HG03342 (cell line): ENCODE results near the gene FBXL12.
"Not testable (repeated sequence)": the region's sequence is repeated elsewhere in the genome, so short reads cannot be mapped to it uniquely, and the experiment has no call there.

Experiments
- ATAC-seq: cut with Tn5 transposase; IDR thresholded peaks from one replicate; pipeline ENCODE4 v1.9.1; 2021; ENCODE audit warnings: mild to moderate bottlenecking, moderate library complexity; ENCODE audit not compliant: unreplicated experiment

Gene FBXL12

DNA sequence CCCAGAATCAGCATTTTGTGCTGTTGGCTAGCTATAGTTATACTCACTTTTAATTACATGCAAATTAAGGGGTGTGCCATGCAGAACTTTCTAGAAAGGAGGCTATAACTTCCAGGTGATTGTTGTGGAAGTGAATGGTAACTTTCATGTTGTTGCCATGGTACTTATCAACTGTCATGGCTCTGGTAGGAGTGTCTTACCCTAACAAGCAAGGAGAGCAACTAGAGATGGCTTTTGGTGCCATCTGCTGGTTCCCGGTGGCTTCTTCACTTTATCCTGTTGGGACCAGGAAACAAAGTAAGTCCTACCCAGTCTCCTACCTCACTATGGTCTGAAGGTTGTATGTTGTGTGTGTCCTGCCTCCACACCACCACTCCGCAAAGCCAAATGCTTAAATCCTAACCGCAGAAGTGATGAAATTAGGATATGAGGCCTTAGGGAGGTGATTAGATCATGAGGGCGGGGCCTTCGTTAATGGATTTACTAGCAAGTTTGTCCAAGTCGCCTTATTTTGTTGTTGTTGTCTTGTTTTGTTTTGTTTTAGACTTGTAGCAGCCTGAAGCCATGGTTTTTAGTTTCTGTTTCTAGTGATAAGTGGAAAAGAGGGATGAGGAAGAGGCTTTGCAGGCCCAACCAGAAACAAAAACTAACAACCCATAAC is 22.6 kb downstream of the FBXL12 start:
- ATAC-seq: peak; percentile 41

DNA sequence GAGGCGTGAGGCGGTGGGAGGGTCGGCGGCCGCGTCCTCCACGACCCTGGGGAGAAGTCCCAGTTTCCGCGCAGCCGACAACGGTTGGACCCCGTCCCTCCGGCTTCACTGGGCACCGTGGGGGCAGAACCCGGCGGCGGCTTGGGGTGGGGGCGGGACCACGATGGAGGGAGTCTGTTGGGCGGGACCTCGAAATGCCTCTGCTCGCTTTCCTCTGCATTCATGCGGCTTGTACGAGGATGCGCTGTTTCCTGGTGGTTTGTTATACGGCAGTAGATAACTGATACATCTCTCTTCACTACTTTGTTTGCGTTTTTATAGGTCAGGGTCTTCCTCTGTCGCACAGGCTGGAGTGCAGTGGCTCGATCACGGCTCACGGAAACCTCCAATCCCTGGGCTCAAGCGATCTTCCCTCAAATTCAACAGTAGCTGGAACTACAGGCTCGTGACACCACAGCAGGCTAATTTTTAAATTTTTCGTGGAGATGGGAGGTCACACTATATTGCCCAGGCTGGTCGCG is 25.7 kb downstream of the FBXL12 start:
- no peak for ATAC-seq

DNA sequence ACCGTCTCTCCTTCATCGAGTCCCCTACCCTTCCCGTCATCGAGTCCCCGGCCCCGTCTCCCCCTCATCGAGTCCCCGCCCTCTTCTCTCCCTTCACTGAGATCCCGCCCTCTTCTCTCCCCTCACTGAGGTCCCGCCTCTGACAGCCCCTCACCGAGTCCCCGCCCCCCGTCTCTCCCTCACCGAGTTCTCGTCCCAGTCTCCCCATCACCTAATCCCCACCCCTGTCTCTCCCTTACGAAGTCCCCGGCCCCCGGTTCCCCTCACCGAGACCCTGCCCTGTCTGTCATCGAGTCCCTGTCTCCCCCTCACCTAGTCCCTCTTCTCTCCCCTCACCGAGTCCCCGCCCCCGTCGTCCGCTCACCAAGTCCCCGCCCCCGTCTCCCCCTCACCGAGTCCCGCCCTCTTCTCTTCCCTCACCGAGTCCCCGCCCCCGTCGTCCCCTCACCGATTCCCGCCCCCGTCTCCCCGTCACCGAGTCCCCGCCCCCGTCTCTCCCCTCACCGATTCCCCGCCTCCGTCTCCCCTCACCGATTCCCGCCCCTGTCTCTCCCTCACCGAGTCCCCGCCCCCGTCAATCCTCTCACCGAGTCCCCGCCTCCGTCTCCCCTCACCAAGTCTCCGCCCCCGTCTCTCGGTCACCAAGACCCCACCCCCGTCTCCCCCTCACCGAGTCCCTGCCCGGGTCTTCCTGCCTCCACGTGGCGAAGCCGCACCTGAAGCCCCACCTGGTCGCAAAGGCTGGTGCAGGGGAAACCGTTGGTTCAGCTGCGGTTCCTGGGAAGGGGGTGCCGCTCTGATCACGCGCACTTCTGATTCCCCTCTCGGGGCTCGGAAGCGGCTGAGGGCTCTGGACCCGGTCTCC is 26.4 kb downstream of the FBXL12 start:
- ATAC-seq: peak; percentile 54

DNA sequence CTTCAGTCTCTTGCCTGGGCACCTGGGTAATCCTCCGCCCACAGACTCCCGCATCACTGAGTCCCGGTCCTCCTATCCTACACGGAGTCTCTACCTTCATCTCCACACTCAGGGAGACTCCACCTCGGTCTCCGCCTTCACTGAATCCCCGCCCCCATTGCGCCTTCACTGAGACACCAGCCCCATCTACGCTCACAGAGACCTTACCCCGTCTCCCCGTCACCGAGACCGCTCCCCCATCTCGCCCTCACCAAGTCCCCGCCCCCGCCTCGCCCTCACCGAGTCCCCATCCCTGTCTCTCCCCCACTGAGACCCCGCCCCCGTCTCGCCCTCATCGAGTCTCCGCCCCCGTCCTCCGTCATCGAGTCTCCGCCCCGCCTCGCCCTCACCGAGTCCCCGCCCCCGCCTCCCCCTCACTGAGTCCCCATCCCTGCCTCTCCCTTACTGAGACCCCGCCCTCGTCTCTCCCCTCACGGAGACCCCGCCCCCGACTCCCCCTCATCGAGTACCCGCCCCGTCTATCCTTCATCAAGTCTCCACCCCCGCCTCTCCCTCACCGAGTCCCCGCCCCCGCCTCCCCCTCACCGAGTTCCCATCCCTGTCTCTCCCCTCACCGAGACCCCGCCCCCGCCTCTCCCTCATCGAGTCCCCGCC is 27.2 kb downstream of the FBXL12 start:
- ATAC-seq: peak; percentile 41

GRCh38 chr19:9791073-9791367 is 27.9 kb downstream of the FBXL12 start:
- not testable (repeated sequence) for ATAC-seq

DNA sequence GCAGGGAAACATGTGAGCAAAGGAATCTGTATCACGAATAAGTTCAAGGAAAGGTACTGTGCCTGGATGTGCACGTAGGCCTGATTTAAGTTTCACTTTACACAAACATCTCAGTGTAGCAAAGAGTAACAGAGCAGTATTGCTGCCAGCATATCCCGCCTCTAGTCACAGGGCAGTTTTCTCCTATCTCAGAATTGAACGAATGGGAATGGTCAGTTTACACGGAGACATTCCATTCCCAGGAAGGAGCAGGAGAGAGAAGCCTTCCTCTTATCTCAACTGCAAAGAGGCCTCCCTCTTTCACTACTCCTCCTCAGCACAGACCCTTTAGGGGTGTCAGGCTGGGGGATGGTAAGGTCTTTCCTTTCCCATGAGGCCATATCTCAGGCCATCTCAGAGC is 29.3 kb downstream of the FBXL12 start:
- not testable (repeated sequence) for ATAC-seq

DNA sequence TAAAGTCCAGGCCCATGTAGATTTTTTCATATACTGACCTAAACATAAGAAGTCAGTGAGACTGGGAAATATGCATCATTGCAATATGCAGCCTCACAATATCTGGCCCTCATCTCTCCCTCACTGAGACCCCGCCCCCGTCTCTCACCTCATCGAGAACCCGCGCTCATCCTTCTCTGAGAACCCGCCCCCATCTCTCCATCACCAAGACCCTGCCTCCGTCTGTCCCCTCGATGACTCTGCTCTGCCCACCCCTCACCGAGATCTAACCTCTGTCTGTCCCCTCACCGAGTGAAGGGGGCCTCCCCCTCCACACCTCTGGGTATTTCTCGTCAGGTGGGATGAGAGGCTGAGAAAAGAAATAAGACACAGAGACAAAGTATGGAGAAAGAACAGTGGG is 29.8 kb downstream of the FBXL12 start:
- ATAC-seq: no peak

- not testable (repeated sequence) for ATAC-seq
These were observed 30.3 kb downstream of the FBXL12 start for GRCh38 chr19:9788604-9789003.

GRCh38 chr19:9786819-9787218 is 32.1 kb downstream of the FBXL12 start:
- ATAC-seq: no peak

- no peak for ATAC-seq
These were observed 32.5 kb downstream of the FBXL12 start for GRCh38 chr19:9786342-9786741.

DNA sequence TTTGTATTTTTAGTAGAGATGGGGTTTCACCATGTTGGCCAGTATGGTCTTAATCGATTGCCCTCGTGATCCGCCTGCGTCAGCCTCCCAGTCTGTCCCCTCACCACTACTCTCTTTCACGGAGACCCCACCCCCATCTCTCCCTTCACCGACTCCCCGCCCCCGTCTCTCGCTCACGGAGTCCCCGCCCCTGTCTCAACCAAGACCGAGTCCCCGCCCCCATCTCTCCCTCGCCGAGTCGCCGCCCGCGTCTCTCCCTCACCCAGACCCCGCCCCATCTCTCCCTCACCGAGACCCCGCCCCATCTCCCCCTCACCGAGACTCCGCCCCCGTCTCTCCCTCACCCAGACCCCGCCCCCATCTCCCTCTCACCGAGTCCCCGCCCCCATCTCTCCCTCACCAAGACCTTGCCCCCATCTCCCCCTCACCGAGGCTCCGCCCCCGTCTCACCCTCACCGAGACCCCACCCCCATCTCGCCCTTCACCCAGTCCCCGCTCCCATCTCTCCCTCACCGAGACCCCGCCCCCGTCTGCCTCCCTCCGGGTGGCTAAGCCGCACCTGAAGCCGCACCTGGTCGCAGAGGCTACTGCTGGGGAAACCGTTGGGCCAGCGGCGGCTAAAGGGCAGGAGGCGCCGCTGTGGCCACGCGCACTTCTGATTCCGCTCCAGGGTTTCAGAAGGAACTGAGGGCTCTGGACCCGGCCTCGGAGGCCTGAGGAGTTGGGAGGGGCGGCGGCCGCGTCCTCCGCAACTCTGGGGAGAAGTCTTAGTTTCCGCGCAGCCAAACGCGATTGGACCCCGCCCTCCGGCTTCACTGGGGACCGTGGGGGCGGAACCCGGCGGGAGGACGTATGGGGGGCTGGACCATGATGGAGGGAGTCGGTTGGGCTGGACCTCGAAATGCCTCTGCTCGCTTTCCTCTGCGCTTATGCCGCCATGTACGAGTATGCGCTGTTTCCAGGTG is 33.2 kb downstream of the FBXL12 start:
- peak; percentile 70 for ATAC-seq

DNA sequence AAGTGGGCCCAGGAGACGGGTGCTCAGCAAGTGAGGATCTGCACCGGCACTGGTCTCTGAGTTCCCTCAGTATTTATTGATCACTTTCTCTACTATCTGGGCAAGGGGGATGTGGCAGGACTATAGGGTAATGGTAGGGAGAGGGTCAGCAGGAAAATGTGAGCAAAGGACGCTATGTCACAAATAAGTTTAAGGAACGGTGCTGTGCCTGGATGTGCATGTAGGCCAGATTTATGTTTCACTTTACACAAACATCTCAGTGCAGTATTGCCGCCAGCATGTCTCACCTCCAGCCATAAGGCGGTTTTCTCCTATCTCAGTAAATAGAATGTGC is 34.7 kb downstream of the FBXL12 start:
- not testable (repeated sequence) for ATAC-seq

GRCh38 chr19:9782338-9782737 is 36.5 kb downstream of the FBXL12 start:
- no peak for ATAC-seq

DNA sequence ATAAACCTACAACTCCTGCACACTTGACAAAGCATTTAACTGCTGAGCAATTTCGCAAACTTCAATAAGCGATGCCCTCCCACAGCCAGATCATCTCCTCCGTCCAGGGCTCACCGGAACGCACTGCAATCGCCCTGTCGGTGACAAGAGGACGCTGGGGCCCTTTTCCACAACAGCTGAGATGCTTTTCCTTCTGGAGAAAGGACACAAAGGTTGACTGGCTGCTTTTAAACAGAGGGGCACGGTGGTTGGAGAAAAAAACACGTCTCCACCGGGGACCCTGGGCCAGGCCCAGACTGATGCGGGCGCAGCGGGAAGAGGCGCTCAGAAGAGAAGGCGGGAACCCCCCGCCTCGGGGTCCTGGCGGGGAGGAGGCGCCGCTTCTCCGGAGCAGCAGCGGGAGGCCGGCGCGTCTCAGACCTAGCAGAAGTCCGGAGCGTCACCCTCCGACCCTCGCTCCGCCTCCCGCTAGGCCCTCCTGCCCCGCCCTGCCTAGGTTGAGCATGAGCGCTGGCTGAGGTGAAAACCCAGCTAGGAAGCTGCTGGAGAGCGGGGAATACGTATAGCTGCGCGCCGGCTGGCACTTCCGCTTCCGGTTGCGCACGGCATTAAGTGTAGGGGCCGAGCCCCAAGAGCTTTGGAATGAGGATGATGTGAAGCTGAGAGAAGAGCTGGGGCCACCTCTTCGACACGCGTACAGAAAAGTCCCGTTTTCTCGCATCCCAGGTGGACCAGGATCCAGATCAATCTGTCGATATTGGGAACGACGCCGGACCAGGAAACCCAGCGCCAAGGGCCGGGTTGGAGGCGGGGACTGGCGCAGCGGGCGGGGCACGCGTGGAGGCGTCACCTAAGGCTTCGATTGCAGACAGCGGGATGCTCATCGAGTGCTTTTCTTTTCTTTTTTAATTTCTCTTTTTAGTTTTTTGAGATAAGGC is 50.4 kb downstream of the FBXL12 start, which contains the start of gene ZNF846:
Gene ZNF846 (minus strand): TSS at position 564 of the 938 bp plus-strand sequence. CDS start 3,788 bp downstream, outside the sequence.
- peak; percentile 97 for ATAC-seq
